ENCODE results near the gene FAM174C.
A peak's percentile ranks its signal among the peaks of the same experiment; 100 is the strongest.

The FAM174C gene

DNA sequence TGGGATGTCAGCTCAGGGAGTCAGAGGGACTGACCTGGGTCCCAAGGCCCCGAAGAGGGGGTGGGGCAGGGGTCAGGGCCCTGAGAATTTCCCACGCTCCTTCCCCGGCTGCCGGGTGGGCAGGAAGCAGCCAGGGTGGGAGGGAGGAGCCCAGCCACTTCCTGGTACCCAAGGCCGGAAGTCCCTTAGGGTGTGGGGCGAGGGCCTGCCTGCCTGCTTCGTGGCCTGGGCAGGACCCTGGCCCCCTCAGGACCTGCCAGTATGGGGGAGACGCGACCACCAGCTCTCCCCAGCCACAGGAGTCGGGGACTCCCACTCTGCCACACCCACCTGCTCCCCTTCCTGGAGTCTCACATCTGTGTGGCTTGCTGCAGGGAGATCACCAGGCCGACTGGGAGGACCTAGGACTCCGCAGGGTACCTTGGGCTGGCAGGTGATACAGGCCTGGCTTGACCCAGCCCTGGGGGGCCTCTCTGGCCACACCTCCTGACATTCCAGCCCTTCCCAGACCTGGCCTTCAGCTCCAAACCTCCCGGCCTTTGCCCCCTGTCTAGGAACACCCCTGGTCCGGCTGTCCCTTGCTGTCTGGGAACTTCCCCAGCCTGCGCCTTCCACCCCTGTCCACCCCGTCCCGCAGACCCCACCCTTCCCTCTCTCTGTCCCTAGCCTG, 16.0 kb upstream of the FAM174C start:
- Histone ChIP-seq H3K27me3 (ENCODE audit: insufficient read depth, low read depth, severe bottlenecking) (no peaks in the 10 kb centered on the region), H3K9me3 (ENCODE audit: severe bottlenecking) (no peaks in the 10 kb centered on the region), H3K36me3 (peaks cover 36% of the 10 kb centered on the region), H3K27ac (peak overlapping the region; percentile 57), H3K4me3 (ENCODE audit: low read depth, low read length) (no peak overlapping the region)
- DNase-seq, result peak; percentile 68
- TF ChIP-seq, protein P1, sequence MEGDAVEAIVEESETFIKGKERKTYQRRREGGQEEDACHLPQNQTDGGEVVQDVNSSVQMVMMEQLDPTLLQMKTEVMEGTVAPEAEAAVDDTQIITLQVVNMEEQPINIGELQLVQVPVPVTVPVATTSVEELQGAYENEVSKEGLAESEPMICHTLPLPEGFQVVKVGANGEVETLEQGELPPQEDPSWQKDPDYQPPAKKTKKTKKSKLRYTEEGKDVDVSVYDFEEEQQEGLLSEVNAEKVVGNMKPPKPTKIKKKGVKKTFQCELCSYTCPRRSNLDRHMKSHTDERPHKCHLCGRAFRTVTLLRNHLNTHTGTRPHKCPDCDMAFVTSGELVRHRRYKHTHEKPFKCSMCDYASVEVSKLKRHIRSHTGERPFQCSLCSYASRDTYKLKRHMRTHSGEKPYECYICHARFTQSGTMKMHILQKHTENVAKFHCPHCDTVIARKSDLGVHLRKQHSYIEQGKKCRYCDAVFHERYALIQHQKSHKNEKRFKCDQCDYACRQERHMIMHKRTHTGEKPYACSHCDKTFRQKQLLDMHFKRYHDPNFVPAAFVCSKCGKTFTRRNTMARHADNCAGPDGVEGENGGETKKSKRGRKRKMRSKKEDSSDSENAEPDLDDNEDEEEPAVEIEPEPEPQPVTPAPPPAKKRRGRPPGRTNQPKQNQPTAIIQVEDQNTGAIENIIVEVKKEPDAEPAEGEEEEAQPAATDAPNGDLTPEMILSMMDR (IDR thresholded peaks at IDR 0.05; ENCODE audit: low read depth, low read length), result no peak

DNA sequence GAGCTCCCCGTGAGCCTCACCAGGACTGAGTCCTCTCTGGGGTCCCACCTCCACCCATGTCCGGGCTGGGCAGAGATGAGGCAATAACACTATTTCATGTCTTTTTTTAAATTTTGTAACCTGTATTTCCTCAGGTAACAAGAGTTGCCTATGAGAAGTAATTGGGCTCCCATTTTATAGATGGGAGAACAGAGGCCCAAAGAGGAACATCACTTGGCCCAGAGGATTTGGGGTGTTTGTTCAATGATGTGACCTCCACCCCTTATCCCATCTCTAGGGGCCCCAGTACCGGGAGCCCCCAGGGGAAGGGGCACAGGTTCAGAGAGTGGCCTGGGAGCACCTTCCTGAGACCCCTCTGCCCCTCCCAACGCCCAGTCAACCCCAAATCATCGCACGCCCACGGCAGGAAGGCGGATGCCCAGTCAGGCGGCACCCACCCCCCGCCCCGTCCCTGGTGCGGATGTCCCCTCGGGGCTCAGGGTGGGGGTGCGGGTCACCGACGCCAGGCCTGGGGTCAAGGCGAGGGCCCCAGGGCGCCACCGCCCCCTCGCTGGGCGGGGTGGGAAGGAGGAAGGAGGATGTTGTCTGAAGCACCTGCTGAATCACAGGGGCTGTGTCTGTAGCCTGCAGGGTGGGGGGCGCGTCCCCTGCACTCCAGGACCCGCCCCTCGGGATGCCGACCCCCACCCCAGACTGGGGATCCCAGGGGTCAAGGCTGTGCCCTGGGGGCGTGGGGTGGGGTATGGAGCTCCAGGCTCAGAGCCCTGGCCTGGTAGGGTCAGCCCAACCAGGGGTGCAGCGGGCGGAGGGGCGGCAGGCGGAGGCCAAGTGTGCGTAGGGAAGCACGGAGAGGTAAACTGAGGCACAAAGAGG, 15.2 kb upstream of the FAM174C start:
- Histone ChIP-seq H3K27ac (peak overlapping the region; percentile 57), H3K27me3 (ENCODE audit: insufficient read depth, low read depth, severe bottlenecking) (no peaks in the 10 kb centered on the region), H3K36me3 (peaks cover 28% of the 10 kb centered on the region), H3K9me3 (ENCODE audit: severe bottlenecking) (no peaks in the 10 kb centered on the region), H3K4me3 (ENCODE audit: low read depth, low read length) (peak overlapping the region; percentile 64)
- TF ChIP-seq, protein P1 (IDR thresholded peaks at IDR 0.05; ENCODE audit: low read depth, low read length), result no peak
- DNase-seq, result no peak

DNA sequence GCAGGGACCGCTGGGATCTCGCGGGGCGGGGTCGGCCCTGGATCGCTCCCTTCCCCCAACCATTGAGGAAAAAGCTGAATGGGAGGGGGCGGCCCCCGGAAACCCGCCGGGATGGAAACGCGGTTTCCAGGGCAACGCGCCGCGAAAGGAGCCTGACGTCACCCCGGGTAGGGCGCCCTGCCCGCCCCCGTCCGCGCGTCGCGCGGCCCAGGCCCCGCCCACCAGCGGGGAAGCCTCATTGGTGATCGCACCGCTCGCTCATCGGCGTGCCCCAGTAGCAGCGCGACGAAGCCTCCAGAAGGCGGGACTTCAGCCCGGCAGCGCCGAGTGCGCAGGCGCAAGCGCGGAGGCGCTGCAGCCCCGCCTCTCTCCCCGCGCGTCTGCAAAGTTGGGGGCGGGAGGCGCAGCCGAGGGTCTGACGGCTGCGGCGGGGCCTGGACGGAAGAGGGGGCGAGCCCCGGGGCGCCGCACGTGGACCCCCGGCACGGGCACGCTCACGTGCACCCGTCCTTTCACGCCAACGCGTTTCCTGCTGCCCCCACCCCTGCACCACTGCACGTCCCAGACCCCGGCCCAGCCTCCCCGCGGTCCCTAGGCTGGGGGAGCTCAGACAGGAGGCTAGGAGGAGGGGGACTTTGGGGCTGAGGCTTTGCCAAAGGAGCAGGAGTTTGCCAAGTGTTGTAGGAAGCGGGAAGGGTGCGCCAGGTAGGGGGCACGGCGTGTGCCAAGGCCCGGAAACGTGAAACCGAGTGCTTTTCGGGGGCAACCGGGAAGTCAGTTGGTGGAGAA, 14.4 kb upstream of the FAM174C start:
- peaks cover 20% of the 10 kb centered on the region for H3K36me3 ChIP-seq
- H3K9me3 ChIP-seq (ENCODE audit: severe bottlenecking), result no peaks in the 10 kb centered on the region
- DNase-seq, result peak; percentile 95
- TF ChIP-seq, protein P1 (IDR thresholded peaks at IDR 0.05; ENCODE audit: low read depth, low read length), result no peak
- no peaks in the 10 kb centered on the region for H3K27me3 ChIP-seq (ENCODE audit: insufficient read depth, low read depth, severe bottlenecking)
- H3K27ac ChIP-seq, result peak overlapping the region; percentile 74
- peak overlapping the region; percentile 64 for H3K4me3 ChIP-seq (ENCODE audit: low read depth, low read length)

DNA sequence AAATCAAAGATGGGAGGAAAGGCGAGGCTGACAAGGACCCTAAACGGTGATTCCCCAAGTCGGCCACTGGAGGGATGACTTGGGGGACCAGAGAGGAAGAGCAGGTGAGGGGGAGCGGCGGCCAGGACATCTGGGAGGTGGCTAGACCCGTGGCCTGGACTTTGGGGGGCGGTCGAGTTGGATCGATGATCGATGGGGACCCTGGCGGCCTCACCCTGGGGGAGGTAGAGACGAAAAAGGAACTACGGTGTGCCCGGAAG, 13.9 kb upstream of the FAM174C start:
- DNase-seq, result no peak
- Histone ChIP-seq H3K9me3 (ENCODE audit: severe bottlenecking) (no peaks in the 10 kb centered on the region), H3K36me3 (peaks cover 17% of the 10 kb centered on the region), H3K4me3 (ENCODE audit: low read depth, low read length) (peak overlapping the region; percentile 64), H3K27me3 (ENCODE audit: insufficient read depth, low read depth, severe bottlenecking) (no peaks in the 10 kb centered on the region), H3K27ac (peak overlapping the region; percentile 74)
- TF ChIP-seq, protein P1 (IDR thresholded peaks at IDR 0.05; ENCODE audit: low read depth, low read length), result peak; percentile 25; the same call in 1 of the 2 replicates

DNA sequence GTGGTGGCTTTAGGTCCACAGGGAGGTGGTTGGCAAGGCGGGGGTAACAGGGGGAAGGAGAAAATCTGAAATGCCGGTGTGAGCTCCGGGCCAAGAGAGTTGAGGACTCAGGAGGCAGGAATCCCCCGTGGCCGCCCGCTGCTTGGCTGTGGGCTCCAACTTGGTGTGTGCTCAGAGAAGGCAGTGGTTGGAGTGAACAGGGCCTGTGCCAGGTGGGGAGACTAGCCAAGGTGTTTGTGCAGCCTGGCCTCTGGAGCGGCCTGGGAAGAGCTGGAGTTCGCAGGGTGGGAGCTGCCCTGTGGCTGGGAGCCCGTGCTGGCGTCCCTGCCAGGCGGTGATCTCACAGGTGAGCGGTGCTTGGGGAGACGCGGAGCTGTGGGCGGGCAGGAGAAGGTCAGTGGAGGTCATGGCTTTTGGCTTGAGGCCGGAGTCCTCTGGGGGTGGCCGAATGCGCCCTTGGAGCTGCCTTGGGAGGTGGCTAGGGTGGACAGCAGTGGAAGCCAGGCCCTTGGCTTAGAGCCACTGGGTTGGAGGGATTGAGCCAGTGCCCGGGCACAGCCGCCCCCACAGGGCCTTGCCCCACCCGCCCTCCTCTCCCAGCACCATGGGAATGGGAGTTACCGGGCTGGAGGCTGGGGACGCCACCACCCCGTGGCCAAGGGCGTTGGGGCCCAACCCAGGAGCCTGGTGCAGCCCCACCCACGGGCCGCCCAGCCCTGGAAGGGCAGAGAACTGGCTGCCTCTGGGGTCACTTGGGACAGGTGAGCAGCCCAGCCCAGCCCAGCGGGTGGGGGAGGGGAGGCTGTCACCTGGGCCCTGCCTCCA, 13.3 kb upstream of the FAM174C start:
- Histone ChIP-seq H3K4me3 (ENCODE audit: low read depth, low read length) (peak overlapping the region; percentile 64), H3K27me3 (ENCODE audit: insufficient read depth, low read depth, severe bottlenecking) (no peaks in the 10 kb centered on the region), H3K9me3 (ENCODE audit: severe bottlenecking) (no peaks in the 10 kb centered on the region), H3K27ac (peak overlapping the region; percentile 74), H3K36me3 (peaks cover 11% of the 10 kb centered on the region)
- TF ChIP-seq, protein P1 (IDR thresholded peaks at IDR 0.05; ENCODE audit: low read depth, low read length), result no peak
- no peak for DNase-seq

Measured in WERI-Rb-1 (cell line).